Lung (tissue), 12 donors: ENCODE results near the gene RIBC2. TPM values are rescaled to one million over a fixed set of nuclear protein-coding genes. Genes with fewer than 3 reads are reported as not detected.

Experiments used
- ATAC-seq: fragments of 200-7000 bp; cut with Tn5 transposase; one replicate; pipeline ENCODE4 v1.9.1; 2020; ENCODE audit warnings: moderate number of reproducible peaks; ENCODE audit not compliant: insufficient read depth, low FRiP score
- DNase-seq, 3 donors: peaks; one replicate each; pipeline ENCODE4 v3.0.0-alpha.2; 2013 to 2017
- H3K27ac ChIP-seq, 2 donors: one replicate each; pipeline ENCODE4 v1.5.1; 2013; ENCODE audit warnings: mild to moderate bottlenecking in 2 of 2, moderate library complexity in 2 of 2, control low read depth in 1 of 2, inconsistent platforms in 1 of 2, low read depth in 1 of 2, low read length in 1 of 2
- H3K27me3 ChIP-seq, 3 donors: one replicate each; pipeline ENCODE4 v1.5.1; 2013; ENCODE audit warnings: low read length in 2 of 3; ENCODE audit not compliant: control insufficient read depth in 3 of 3, insufficient read depth in 3 of 3
- H3K36me3 ChIP-seq, 4 donors: one replicate each; pipeline ENCODE4 v1.5.1; 2013; ENCODE audit warnings: low read length in 4 of 4, mild to moderate bottlenecking in 1 of 4, moderate library complexity in 1 of 4; ENCODE audit not compliant: control insufficient read depth in 4 of 4, insufficient read depth in 4 of 4
- H3K4me1 ChIP-seq, 5 donors: one replicate each; pipeline ENCODE4 v1.5.1; 2013; ENCODE audit warnings: low read length in 5 of 5, mild to moderate bottlenecking in 2 of 5, moderate library complexity in 1 of 5; ENCODE audit not compliant: control insufficient read depth in 5 of 5, insufficient read depth in 5 of 5
- H3K4me3 ChIP-seq: one replicate; pipeline ENCODE4 v1.5.1; 2013; ENCODE audit warnings: mild to moderate bottlenecking, control low read depth, moderate library complexity
- H3K9ac ChIP-seq, 2 donors: one replicate each; pipeline ENCODE4 v1.5.1; 2013; ENCODE audit warnings: low read length in 2 of 2, control low read depth in 1 of 2; ENCODE audit not compliant: insufficient read depth in 1 of 2
- H3K9me3 ChIP-seq, 4 donors: one replicate each; pipeline ENCODE4 v1.5.1; 2013; ENCODE audit warnings: low read length in 3 of 4, mild to moderate bottlenecking in 1 of 4, moderate library complexity in 1 of 4; ENCODE audit not compliant: control insufficient read depth in 4 of 4, insufficient read depth in 3 of 4
- CTCF ChIP-seq: IDR thresholded peaks from 2 replicates; pipeline ENCODE4 v1.5.1; 2012; ENCODE audit warnings: mild to moderate bottlenecking; ENCODE audit errors: control extremely low read depth, extremely low read depth
- WGBS, 2 donors: extraction: QIAGEN DNeasy Blood & Tissue Kit; methylation state at CpG; one replicate each; pipeline ENCODE4 v1.1.7; 2013; 5-methylcytosine and 5-hydroxymethylcytosine counted together
- polyA plus RNA-seq, 2 donors: library from polyadenylated mRNA; stranded (reverse); fragments of 200-250 nt; gene quantifications; one replicate each; pipeline ENCODE4 v1.2.1, GENCODE V29; 2013
- total RNA-seq, 2 donors: library from RNA; depleted of rRNA in 1 of 2; stranded (reverse); fragments of >200 nt in 1 of 2; gene quantifications; one replicate each; pipeline ENCODE4 v1.2.1, GENCODE V29; 2014 to 2021
- donor health status: control.
- donor health status: control.
- donor health status: Bipolar disorder and iron deficiency.
- donor health status: healthy.
- donor health status: DM: yes; HTN: yes; CAD: no.

Gene RIBC2
- total and polyA plus RNA-seq, 4 donors, result 2.8 to 8.1 (median 5.7) TPM

DNA sequence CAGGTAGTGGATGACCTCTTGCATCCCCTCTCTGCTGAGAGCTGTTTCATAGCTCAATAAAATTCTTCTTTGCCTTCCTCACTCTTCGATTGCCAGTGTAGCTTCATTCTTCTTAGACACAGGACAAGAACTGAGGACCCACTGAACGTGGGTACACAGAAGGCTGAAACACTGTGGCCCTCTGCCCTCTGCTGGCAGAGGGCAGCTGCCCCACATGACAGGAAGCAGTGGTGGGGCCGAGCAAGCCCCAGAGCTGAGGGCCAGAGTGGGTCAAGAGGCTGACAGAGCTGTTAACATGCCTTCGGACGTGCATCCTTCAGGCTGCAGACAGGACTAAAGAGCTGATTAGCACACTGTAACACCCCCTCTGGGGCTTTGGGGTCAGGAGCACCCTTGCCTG lies 15.7 kb upstream of the RIBC2 start:
- Histone ChIP-seq H3K4me3 (no peak overlapping the region), H3K4me1 (peaks cover 0 to 7% (median 0%) of the 10 kb centered on the region in 5 donors), H3K9me3 (peaks cover 0 to 5% (median 0%) of the 10 kb centered on the region in 4 donors), H3K27me3 (no peaks in the 10 kb centered on the region), H3K36me3 (no peaks in the 10 kb centered on the region), H3K9ac (no peak overlapping the region), H3K27ac (no peak overlapping the region)
- WGBS, 2 donors, result 77 to 88% methylated on average over 5 of the region's 5 CpGs
- no peak for TF ChIP-seq CTCF
- ATAC-seq (no peak), DNase-seq (no peak)

DNA sequence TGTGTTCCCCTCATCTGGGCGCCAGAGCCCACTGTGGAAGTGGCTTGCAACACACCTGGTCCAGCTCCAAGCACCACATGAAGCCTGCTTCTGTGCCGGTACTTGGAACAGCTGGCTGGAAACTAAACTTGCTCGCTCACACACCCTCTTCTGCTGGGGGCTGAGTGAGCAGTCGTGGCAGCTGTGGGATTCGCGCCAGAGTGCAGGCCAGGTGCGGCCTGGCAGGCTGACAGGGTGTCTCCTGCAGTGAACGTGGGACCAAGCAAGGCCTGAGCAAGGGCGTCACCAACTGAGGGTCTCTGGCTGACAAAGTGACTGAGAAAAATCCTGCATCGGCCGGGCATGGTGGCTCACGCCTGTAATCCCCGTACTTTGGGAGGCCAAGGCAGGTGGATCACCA lies 15.3 kb upstream of the RIBC2 start:
- Histone ChIP-seq H3K9me3 (peaks cover 0 to 5% (median 0%) of the 10 kb centered on the region in 4 donors), H3K4me3 (no peak overlapping the region), H3K4me1 (peaks cover 0 to 10% (median 0%) of the 10 kb centered on the region in 5 donors), H3K36me3 (no peaks in the 10 kb centered on the region), H3K27me3 (no peaks in the 10 kb centered on the region), H3K27ac (no peak overlapping the region), H3K9ac (no peak overlapping the region)
- no peak for ATAC-seq
- no peak for TF ChIP-seq CTCF
- DNase-seq, result no peak
- WGBS, 2 donors, result 89 to 90% methylated on average over 13 of the region's 13 CpGs

DNA sequence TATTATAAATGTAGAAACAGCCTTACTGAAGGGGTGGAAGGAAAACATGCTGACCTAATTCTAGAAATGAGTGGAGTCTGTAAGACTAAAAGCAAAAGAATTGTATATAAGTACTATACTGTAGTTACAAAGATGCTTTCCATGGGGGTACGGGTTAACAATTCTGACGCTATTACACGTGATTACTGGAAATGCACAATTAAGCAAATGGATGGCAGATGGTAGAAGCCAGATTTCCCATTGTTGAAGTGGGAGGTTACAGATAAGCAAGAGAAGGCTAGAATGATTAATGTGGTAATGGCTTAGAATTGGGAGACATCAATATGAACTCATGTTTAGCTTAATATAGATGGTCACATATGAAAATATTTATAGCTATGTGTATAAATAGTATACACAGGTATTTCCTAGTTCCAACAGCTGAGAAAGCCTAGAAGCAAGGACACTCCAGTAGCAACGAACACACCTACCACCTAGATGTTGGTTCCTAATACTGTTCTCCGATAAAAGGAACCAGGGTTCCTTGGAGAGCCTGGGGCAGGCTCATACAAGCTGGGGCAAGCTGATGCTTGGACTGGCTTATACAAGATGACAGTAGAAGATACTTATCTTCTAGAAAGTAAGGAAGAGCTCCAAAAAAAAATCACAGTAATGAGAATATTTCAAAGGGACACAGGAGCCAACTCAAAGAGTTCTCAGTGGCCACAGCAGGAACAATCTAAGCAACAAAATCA lies 13.6 kb upstream of the RIBC2 start:
- no peak for TF ChIP-seq CTCF
- H3K4me1 ChIP-seq, result peaks cover 0 to 13% (median 0%) of the 10 kb centered on the region in 5 donors
- WGBS, 2 donors, result 92% methylated on average over 5 of the region's 5 CpGs
- H3K27me3 ChIP-seq, result no peaks in the 10 kb centered on the region
- no peak overlapping the region for H3K27ac ChIP-seq
- no peak overlapping the region for H3K4me3 ChIP-seq
- ATAC-seq, result no peak
- no peak for DNase-seq
- H3K36me3 ChIP-seq, result no peaks in the 10 kb centered on the region
- H3K9me3 ChIP-seq, result peaks cover 0 to 5% (median 0%) of the 10 kb centered on the region in 4 donors
- H3K9ac ChIP-seq, result no peak overlapping the region
